ENCODE data around the gene CLDN14. TPM values are rescaled to one million over a fixed set of nuclear protein-coding genes. Genes with fewer than 3 reads are reported as not detected.

Gene CLDN14
- total and polyA plus RNA-seq, 2 donors (not counting 1 experiment from before 2014, with no cell fraction given), result 0.39 TPM; not detected in 1

GRCh38 chr21:36517366-36518075 is 37.6 kb upstream of the CLDN14 start:
- H4K20me1 ChIP-seq (ENCODE audit: control insufficient read depth, insufficient read depth, low read length, poor library complexity, severe bottlenecking), result no peaks in the 10 kb centered on the region
- no peak overlapping the region for H3K4me2 ChIP-seq (replicated peaks; ENCODE audit: low read depth, low read length, poor library complexity, severe bottlenecking)
- no peaks in the 10 kb centered on the region for H3K36me3 ChIP-seq (replicated peaks in 1 of 2; ENCODE audit: control extremely low read depth in 1 of 2, control insufficient read depth in 1 of 2, extremely low read depth in 1 of 2, insufficient read depth in 2 of 2, low read length in 1 of 2)
- peaks cover 0 to 5% (median 0%) of the 10 kb centered on the region in 4 experiments for H3K27me3 ChIP-seq (replicated peaks in 1 of 4; ENCODE audit: control extremely low read depth in 1 of 4, control insufficient read depth in 3 of 4, insufficient read depth in 4 of 4, low read length in 3 of 4)
- ChIA-PET CTCF (interaction anchor here (1.2 kb wide), 1 partner anchor 10 kb away, joined by 3 read pairs; no protein-coding TSS in a partner anchor), POLR2A (no interaction called here)
- peaks cover 0 to 16% (median 0%) of the 10 kb centered on the region in 3 donors for H3K9me3 ChIP-seq (ENCODE audit: control extremely low read depth in 1 of 3, control insufficient read depth in 2 of 3, insufficient read depth in 1 of 3, low read length in 2 of 3)
- H3K79me2 ChIP-seq (ENCODE audit: control insufficient read depth, insufficient read depth, low read length), result no peaks in the 10 kb centered on the region
- H3K27me3 Mint-ChIP-seq, result peaks cover 9% of the 10 kb centered on the region
- no peak overlapping the region for H3K27ac Mint-ChIP-seq
- 84% methylated on average over 6 of the region's 6 CpGs for WGBS (ENCODE audit: insufficient coverage)
- peaks cover 8 to 30% of the 10 kb centered on the region in 2 donors for H3K4me1 ChIP-seq (ENCODE audit: control insufficient read depth in 2 of 2, insufficient read depth in 2 of 2, low read length in 2 of 2)
- DNase-seq (no peak), ATAC-seq (ENCODE audit: low read depth) (no peak)
- H3K27ac ChIP-seq (ENCODE audit: low read length in 2 of 2), result no peak overlapping the region
- intact Hi-C loops (cut with micrococcal nuclease), result no loop called here
- no peak overlapping the region for H3K4me3 ChIP-seq (ENCODE audit: control extremely low read depth in 1 of 5, extremely low read depth in 1 of 5, insufficient read depth in 1 of 5, low read depth in 2 of 5, low read length in 4 of 5)
- peaks cover 27% of the 10 kb centered on the region for H3K4me1 Mint-ChIP-seq
- H3K9ac ChIP-seq (ENCODE audit: low read length), result no peak overlapping the region
- H3K9me3 Mint-ChIP-seq (ENCODE audit: insufficient read depth), result peaks cover 9% of the 10 kb centered on the region
- H3K4me3 Mint-ChIP-seq, result no peak overlapping the region
- no peak overlapping the region for H2AFZ ChIP-seq (ENCODE audit: insufficient read depth, low read depth, low read length, poor library complexity, severe bottlenecking)
- no peak for TF ChIP-seq CTCF (IDR thresholded peaks at IDR 0.05)
- no peak for TF ChIP-seq EZH2 (IDR thresholded peaks at IDR 0.05; ENCODE audit: borderline replicate concordance, insufficient read depth, low read depth, low read length, poor library complexity, severe bottlenecking)

- H3K27ac ChIP-seq (ENCODE audit: low read length in 2 of 2), result no peak overlapping the region
- no CpG with 5 or more reads among the region's 3 CpGs for WGBS (ENCODE audit: insufficient coverage)
- no peaks in the 10 kb centered on the region for H3K36me3 ChIP-seq (replicated peaks in 1 of 2; ENCODE audit: control extremely low read depth in 1 of 2, control insufficient read depth in 1 of 2, extremely low read depth in 1 of 2, insufficient read depth in 2 of 2, low read length in 1 of 2)
- H3K27me3 Mint-ChIP-seq, result peaks cover 16% of the 10 kb centered on the region
- no peak overlapping the region for H3K9ac ChIP-seq (ENCODE audit: low read length)
- H3K4me3 Mint-ChIP-seq, result no peak overlapping the region
- H4K20me1 ChIP-seq (ENCODE audit: control insufficient read depth, insufficient read depth, low read length, poor library complexity, severe bottlenecking), result no peaks in the 10 kb centered on the region
- ChIA-PET CTCF (interaction anchor here (1.2 kb wide), 1 partner anchor 11 kb away, joined by 3 read pairs; no protein-coding TSS in a partner anchor), POLR2A (no interaction called here)
- peaks cover 9% of the 10 kb centered on the region for H3K9me3 Mint-ChIP-seq (ENCODE audit: insufficient read depth)
- H3K79me2 ChIP-seq (ENCODE audit: control insufficient read depth, insufficient read depth, low read length), result no peaks in the 10 kb centered on the region
- no peak overlapping the region for H2AFZ ChIP-seq (ENCODE audit: insufficient read depth, low read depth, low read length, poor library complexity, severe bottlenecking)
- H3K4me2 ChIP-seq (replicated peaks; ENCODE audit: low read depth, low read length, poor library complexity, severe bottlenecking), result no peak overlapping the region
- H3K27ac Mint-ChIP-seq, result no peak overlapping the region
- TF ChIP-seq CTCF (IDR thresholded peaks at IDR 0.05) (no peak), EZH2 (IDR thresholded peaks at IDR 0.05; ENCODE audit: borderline replicate concordance, insufficient read depth, low read depth, low read length, poor library complexity, severe bottlenecking) (no peak)
- H3K4me3 ChIP-seq (ENCODE audit: control extremely low read depth in 1 of 5, extremely low read depth in 1 of 5, insufficient read depth in 1 of 5, low read depth in 2 of 5, low read length in 4 of 5), result no peak overlapping the region
- H3K4me1 Mint-ChIP-seq, result peaks cover 38% of the 10 kb centered on the region
- ATAC-seq (ENCODE audit: low read depth) (no peak), DNase-seq (no peak)
- peaks cover 0 to 3% (median 0%) of the 10 kb centered on the region in 4 experiments for H3K27me3 ChIP-seq (replicated peaks in 1 of 4; ENCODE audit: control extremely low read depth in 1 of 4, control insufficient read depth in 3 of 4, insufficient read depth in 4 of 4, low read length in 3 of 4)
- peaks cover 0 to 16% (median 0%) of the 10 kb centered on the region in 3 donors for H3K9me3 ChIP-seq (ENCODE audit: control extremely low read depth in 1 of 3, control insufficient read depth in 2 of 3, insufficient read depth in 1 of 3, low read length in 2 of 3)
- intact Hi-C loops (cut with micrococcal nuclease), result no loop called here
- H3K4me1 ChIP-seq (ENCODE audit: control insufficient read depth in 2 of 2, insufficient read depth in 2 of 2, low read length in 2 of 2), result peaks cover 12 to 40% of the 10 kb centered on the region in 2 donors
These were observed 36.4 kb upstream of the CLDN14 start for GRCh38 chr21:36516281-36516680.
